ES-I3 (cell line): Measurements from ENCODE around the gene ABCB6.
A peak's percentile ranks its signal among the peaks of the same experiment; 100 is the strongest.
"Not testable (repeated sequence)": the region's sequence is repeated elsewhere in the genome, so short reads cannot be mapped to it uniquely, and the experiment has no call there.

Source experiments
- H3K36me3 ChIP-seq: 2 replicates; pipeline ENCODE4 v1.6.1; 2013; ENCODE audit warnings: mild to moderate bottlenecking, low read length, control low read depth, moderate library complexity; ENCODE audit not compliant: insufficient read depth
- H3K4me1 ChIP-seq: 2 replicates; pipeline ENCODE4 v1.6.1; 2013; ENCODE audit warnings: mild to moderate bottlenecking, control low read depth, low read length; ENCODE audit not compliant: insufficient read depth
- H3K9ac ChIP-seq: 2 replicates; pipeline ENCODE4 v1.6.1; 2013; ENCODE audit warnings: low read depth, mild to moderate bottlenecking, low read length, moderate library complexity
- H3K9me3 ChIP-seq: 2 replicates; pipeline ENCODE4 v1.6.1; 2013; ENCODE audit warnings: mild to moderate bottlenecking, low read length, moderate library complexity; ENCODE audit not compliant: control insufficient read depth, insufficient read depth

Gene ABCB6

GRCh38 chr2:219218732-219219701 lies at the start of gene ABCB6:
Gene ABCB6 (minus strand): TSS chr2:219218958. CDS start chr2:219218673, 285 bp downstream.
- H3K9ac ChIP-seq, result peak within 1 kb of the TSS; percentile 56
- peaks cover 13% of the 10 kb centered on the region; the same call in 1 of the 2 replicates for H3K4me1 ChIP-seq
- peaks cover 11% of the 10 kb centered on the region for H3K36me3 ChIP-seq
- no peaks in the 10 kb centered on the region for H3K9me3 ChIP-seq

- H3K36me3 ChIP-seq, result no peaks in the 10 kb centered on the region
- no peaks in the 10 kb centered on the region for H3K4me1 ChIP-seq
- no peak overlapping the region for H3K9ac ChIP-seq
- H3K9me3 ChIP-seq, result no peaks in the 10 kb centered on the region
Observed at GRCh38 chr2:219268294-219268693, 49.5 kb upstream of the ABCB6 start.

- Histone ChIP-seq H3K36me3 (no peaks in the 10 kb centered on the region), H3K9me3 (no peaks in the 10 kb centered on the region), H3K9ac (no peak overlapping the region), H3K4me1 (no peaks in the 10 kb centered on the region)
Observed at GRCh38 chr2:219266886-219267285, 48.1 kb upstream of the ABCB6 start.

GRCh38 chr2:219266232-219266631 lies 47.5 kb upstream of the ABCB6 start:
- no peaks in the 10 kb centered on the region for H3K36me3 ChIP-seq
- H3K4me1 ChIP-seq, result no peaks in the 10 kb centered on the region; the same call in 1 of the 2 replicates
- no peaks in the 10 kb centered on the region for H3K9me3 ChIP-seq
- H3K9ac ChIP-seq, result no peak overlapping the region

- Histone ChIP-seq H3K9me3 (no peaks in the 10 kb centered on the region), H3K36me3 (no peaks in the 10 kb centered on the region), H3K9ac (no peak overlapping the region), H3K4me1 (no peaks in the 10 kb centered on the region; the same call in 1 of the 2 replicates)
Observed at GRCh38 chr2:219261024-219261855, 42.5 kb upstream of the ABCB6 start.

- H3K9me3 ChIP-seq, H3K36me3 ChIP-seq, H3K9ac ChIP-seq, H3K4me1 ChIP-seq: not testable (repeated sequence)
Observed at GRCh38 chr2:219258942-219259341, 40.2 kb upstream of the ABCB6 start.

- Histone ChIP-seq H3K36me3 (no peaks in the 10 kb centered on the region), H3K4me1 (peaks cover 12% of the 10 kb centered on the region; the same call in 1 of the 2 replicates), H3K9me3 (no peaks in the 10 kb centered on the region), H3K9ac (peak overlapping the region; percentile 56; the same call in 1 of the 2 replicates)
Observed at GRCh38 chr2:219254590-219255201, 35.9 kb upstream of the ABCB6 start.

- Histone ChIP-seq H3K4me1 (peaks cover 19% of the 10 kb centered on the region), H3K9me3 (no peaks in the 10 kb centered on the region), H3K9ac (peak within 1 kb of the TSS; percentile 56; the same call in 1 of the 2 replicates), H3K36me3 (no peaks in the 10 kb centered on the region)
Observed at GRCh38 chr2:219253753-219254589, 35.2 kb upstream of the ABCB6 start, which contains the start of gene TUBA4A. Gene TUBA4A (minus strand): TSS chr2:219253918. CDS start chr2:219253858, 60 bp downstream.

GRCh38 chr2:219252900-219253752 lies 34.4 kb upstream of the ABCB6 start, which contains the start of gene TUBA4B:
Gene TUBA4B (plus strand): TSS chr2:219253243. CDS start chr2:219253408, 165 bp downstream.
- peaks cover 21% of the 10 kb centered on the region for H3K4me1 ChIP-seq
- H3K9me3 ChIP-seq, result no peaks in the 10 kb centered on the region
- H3K9ac ChIP-seq, result peak within 1 kb of the TSS; percentile 56; the same call in 1 of the 2 replicates
- no peaks in the 10 kb centered on the region for H3K36me3 ChIP-seq

- peak overlapping the region; percentile 56; the same call in 1 of the 2 replicates for H3K9ac ChIP-seq
- peaks cover 21% of the 10 kb centered on the region for H3K4me1 ChIP-seq
- 0 out of 2 replicates have a peak, but pooled peaks cover under 1% of the 10 kb centered on the region for H3K36me3 ChIP-seq
- no peaks in the 10 kb centered on the region for H3K9me3 ChIP-seq
Observed at GRCh38 chr2:219252570-219252899, 33.8 kb upstream of the ABCB6 start.

- no peak overlapping the region; the same call in 1 of the 2 replicates for H3K9ac ChIP-seq
- 0 out of 2 replicates have a peak, but pooled peaks cover 5% of the 10 kb centered on the region for H3K36me3 ChIP-seq
- peaks cover 21% of the 10 kb centered on the region for H3K4me1 ChIP-seq
- H3K9me3 ChIP-seq, result no peaks in the 10 kb centered on the region
Observed at GRCh38 chr2:219252084-219252483, 33.3 kb upstream of the ABCB6 start.

- peaks cover 21% of the 10 kb centered on the region for H3K4me1 ChIP-seq
- H3K36me3 ChIP-seq, result 0 out of 2 replicates have a peak, but pooled peaks cover 6% of the 10 kb centered on the region
- no peaks in the 10 kb centered on the region for H3K9me3 ChIP-seq
- no peak overlapping the region for H3K9ac ChIP-seq
Observed at GRCh38 chr2:219251656-219252055, 32.9 kb upstream of the ABCB6 start.
